ENCODE data around the gene FUT4. TPM values are rescaled to one million over a fixed set of nuclear protein-coding genes. Genes with fewer than 3 reads are reported as not detected.

The FUT4 gene
- total RNA-seq, 1 experiment from 2014 or later: 7.7 TPM

DNA sequence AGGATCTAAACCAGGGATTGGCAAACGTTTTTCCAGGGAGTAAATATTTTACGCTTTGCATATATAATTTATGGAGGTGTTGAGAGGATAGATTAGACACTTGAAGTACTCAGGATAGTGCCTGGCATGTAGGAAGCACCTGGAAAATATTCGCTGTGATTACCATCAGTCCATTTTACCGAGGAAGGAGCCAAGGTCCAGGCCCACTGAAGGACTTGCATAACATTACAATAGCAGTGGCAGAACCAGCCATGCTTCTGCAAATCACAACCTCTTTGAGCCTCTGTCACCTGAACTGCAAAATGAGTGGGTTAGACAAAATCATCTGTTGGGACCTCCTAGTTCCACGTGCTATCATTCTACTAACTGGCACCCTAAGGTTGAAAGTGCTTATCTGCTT lies 5.4 kb downstream of the FUT4 start:
- H3K4me3 Mint-ChIP-seq: no peak overlapping the region
- H3K36me3 Mint-ChIP-seq: no peaks in the 10 kb centered on the region
- H3K4me1 Mint-ChIP-seq: peaks cover 16% of the 10 kb centered on the region
- ATAC-seq: no peak
- H3K9me3 Mint-ChIP-seq: no peaks in the 10 kb centered on the region
- H3K27me3 Mint-ChIP-seq (ENCODE audit: low read depth): peaks cover 24% of the 10 kb centered on the region
- ChIA-PET CTCF (no interaction called here), POLR2A (no interaction called here)
- TF ChIP-seq MLX (CRISPR knock-in tag; IDR thresholded peaks at IDR 0.05) (no peak), ZNF232 (CRISPR knock-in tag; IDR thresholded peaks at IDR 0.05) (no peak), ZNF396 (CRISPR knock-in tag; IDR thresholded peaks at IDR 0.05; ENCODE audit: borderline replicate concordance) (no peak), RELA (CRISPR knock-in tag; IDR thresholded peaks at IDR 0.05; ENCODE audit: borderline replicate concordance) (no peak), HMGA2 (CRISPR knock-in tag; IDR thresholded peaks at IDR 0.05) (no peak), AR (CRISPR knock-in tag; IDR thresholded peaks at IDR 0.05) (no peak), CBFB (CRISPR knock-in tag; IDR thresholded peaks at IDR 0.05; ENCODE audit: low read depth) (no peak), TEAD4 (CRISPR knock-in tag; IDR thresholded peaks at IDR 0.05) (no peak), ZNF671 (CRISPR knock-in tag; IDR thresholded peaks at IDR 0.05) (no peak)
- TF ChIP-seq, protein P1, sequence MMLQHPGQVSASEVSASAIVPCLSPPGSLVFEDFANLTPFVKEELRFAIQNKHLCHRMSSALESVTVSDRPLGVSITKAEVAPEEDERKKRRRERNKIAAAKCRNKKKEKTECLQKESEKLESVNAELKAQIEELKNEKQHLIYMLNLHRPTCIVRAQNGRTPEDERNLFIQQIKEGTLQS (CRISPR knock-in tag; conservative IDR thresholded peaks at IDR 0.05): no peak
- TF ChIP-seq, protein P2, sequence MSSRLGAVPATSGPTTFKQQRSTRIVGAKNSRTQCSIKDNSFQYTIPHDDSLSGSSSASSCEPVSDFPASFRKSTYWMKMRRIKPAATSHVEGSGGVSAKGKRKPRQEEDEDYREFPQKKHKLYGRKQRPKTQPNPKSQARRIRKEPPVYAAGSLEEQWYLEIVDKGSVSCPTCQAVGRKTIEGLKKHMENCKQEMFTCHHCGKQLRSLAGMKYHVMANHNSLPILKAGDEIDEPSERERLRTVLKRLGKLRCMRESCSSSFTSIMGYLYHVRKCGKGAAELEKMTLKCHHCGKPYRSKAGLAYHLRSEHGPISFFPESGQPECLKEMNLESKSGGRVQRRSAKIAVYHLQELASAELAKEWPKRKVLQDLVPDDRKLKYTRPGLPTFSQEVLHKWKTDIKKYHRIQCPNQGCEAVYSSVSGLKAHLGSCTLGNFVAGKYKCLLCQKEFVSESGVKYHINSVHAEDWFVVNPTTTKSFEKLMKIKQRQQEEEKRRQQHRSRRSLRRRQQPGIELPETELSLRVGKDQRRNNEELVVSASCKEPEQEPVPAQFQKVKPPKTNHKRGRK (CRISPR knock-in tag; IDR thresholded peaks at IDR 0.05; ENCODE audit: borderline replicate concordance): no peak
- DNase-seq (ENCODE audit: low spot score): no peak
- H3K27ac Mint-ChIP-seq: no peak overlapping the region

GRCh38 chr11:94550513-94550912 lies 6.8 kb downstream of the FUT4 start:
- CTCF ChIA-PET: interaction anchor here (0.5 kb wide), 1 partner anchor 1727 kb away, joined by 4 read pairs; no protein-coding TSS in a partner anchor
- H3K27me3 Mint-ChIP-seq (ENCODE audit: low read depth): peaks cover 17% of the 10 kb centered on the region
- H3K27ac Mint-ChIP-seq: no peak overlapping the region
- H3K9me3 Mint-ChIP-seq: no peaks in the 10 kb centered on the region
- peaks cover 12% of the 10 kb centered on the region for H3K4me1 Mint-ChIP-seq
- no peak for ATAC-seq
- no peak for DNase-seq (ENCODE audit: low spot score)
- POLR2A ChIA-PET: no interaction called here
- H3K4me3 Mint-ChIP-seq: no peak overlapping the region
- H3K36me3 Mint-ChIP-seq: no peaks in the 10 kb centered on the region
- TF ChIP-seq FOXK1 (CRISPR knock-in tag; IDR thresholded peaks at IDR 0.05) (no peak), NR2C2 (CRISPR knock-in tag; IDR thresholded peaks at IDR 0.05) (no peak), E2F5 (CRISPR knock-in tag; IDR thresholded peaks at IDR 0.05) (no peak), KAT7 (CRISPR knock-in tag; IDR thresholded peaks at IDR 0.05; ENCODE audit: borderline replicate concordance) (no peak), JUN (CRISPR knock-in tag; IDR thresholded peaks at IDR 0.05) (no peak), NR1H2 (CRISPR knock-in tag; IDR thresholded peaks at IDR 0.05) (no peak), RORB (CRISPR knock-in tag; IDR thresholded peaks at IDR 0.05) (no peak)
- TF ChIP-seq, protein P2 (CRISPR knock-in tag; IDR thresholded peaks at IDR 0.05; ENCODE audit: borderline replicate concordance): no peak
- TF ChIP-seq, protein P3, sequence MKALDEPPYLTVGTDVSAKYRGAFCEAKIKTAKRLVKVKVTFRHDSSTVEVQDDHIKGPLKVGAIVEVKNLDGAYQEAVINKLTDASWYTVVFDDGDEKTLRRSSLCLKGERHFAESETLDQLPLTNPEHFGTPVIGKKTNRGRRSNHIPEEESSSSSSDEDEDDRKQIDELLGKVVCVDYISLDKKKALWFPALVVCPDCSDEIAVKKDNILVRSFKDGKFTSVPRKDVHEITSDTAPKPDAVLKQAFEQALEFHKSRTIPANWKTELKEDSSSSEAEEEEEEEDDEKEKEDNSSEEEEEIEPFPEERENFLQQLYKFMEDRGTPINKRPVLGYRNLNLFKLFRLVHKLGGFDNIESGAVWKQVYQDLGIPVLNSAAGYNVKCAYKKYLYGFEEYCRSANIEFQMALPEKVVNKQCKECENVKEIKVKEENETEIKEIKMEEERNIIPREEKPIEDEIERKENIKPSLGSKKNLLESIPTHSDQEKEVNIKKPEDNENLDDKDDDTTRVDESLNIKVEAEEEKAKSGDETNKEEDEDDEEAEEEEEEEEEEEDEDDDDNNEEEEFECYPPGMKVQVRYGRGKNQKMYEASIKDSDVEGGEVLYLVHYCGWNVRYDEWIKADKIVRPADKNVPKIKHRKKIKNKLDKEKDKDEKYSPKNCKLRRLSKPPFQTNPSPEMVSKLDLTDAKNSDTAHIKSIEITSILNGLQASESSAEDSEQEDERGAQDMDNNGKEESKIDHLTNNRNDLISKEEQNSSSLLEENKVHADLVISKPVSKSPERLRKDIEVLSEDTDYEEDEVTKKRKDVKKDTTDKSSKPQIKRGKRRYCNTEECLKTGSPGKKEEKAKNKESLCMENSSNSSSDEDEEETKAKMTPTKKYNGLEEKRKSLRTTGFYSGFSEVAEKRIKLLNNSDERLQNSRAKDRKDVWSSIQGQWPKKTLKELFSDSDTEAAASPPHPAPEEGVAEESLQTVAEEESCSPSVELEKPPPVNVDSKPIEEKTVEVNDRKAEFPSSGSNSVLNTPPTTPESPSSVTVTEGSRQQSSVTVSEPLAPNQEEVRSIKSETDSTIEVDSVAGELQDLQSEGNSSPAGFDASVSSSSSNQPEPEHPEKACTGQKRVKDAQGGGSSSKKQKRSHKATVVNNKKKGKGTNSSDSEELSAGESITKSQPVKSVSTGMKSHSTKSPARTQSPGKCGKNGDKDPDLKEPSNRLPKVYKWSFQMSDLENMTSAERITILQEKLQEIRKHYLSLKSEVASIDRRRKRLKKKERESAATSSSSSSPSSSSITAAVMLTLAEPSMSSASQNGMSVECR (CRISPR knock-in tag; IDR thresholded peaks at IDR 0.05; ENCODE audit: borderline replicate concordance): no peak
- TF ChIP-seq, protein P4, sequence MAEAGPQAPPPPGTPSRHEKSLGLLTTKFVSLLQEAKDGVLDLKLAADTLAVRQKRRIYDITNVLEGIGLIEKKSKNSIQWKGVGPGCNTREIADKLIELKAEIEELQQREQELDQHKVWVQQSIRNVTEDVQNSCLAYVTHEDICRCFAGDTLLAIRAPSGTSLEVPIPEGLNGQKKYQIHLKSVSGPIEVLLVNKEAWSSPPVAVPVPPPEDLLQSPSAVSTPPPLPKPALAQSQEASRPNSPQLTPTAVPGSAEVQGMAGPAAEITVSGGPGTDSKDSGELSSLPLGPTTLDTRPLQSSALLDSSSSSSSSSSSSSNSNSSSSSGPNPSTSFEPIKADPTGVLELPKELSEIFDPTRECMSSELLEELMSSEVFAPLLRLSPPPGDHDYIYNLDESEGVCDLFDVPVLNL (CRISPR knock-in tag; IDR thresholded peaks at IDR 0.05; ENCODE audit: borderline replicate concordance, low read depth): no peak
- TF ChIP-seq, protein P5, sequence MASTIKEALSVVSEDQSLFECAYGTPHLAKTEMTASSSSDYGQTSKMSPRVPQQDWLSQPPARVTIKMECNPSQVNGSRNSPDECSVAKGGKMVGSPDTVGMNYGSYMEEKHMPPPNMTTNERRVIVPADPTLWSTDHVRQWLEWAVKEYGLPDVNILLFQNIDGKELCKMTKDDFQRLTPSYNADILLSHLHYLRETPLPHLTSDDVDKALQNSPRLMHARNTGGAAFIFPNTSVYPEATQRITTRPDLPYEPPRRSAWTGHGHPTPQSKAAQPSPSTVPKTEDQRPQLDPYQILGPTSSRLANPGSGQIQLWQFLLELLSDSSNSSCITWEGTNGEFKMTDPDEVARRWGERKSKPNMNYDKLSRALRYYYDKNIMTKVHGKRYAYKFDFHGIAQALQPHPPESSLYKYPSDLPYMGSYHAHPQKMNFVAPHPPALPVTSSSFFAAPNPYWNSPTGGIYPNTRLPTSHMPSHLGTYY (CRISPR knock-in tag; IDR thresholded peaks at IDR 0.05): no peak

Measured in WTC11 (cell line).